NOMO-1 (cell line): ENCODE measurements around the gene SLC12A5.
A peak's percentile ranks its signal among the peaks of the same experiment; 100 is the strongest.

Experiments
- DNase-seq, 2 experiments: peaks; one replicate each; lab custom pipeline; 2025; ENCODE audit not compliant: unreplicated experiment in 2 of 2; lab: John Stamatoyannopoulos, UW

SLC12A5 gene

GRCh38 chr20:46101957-46102356 is 72.9 kb downstream of the SLC12A5 start:
- DNase-seq = no peak

GRCh38 chr20:46102940-46103339 is 73.9 kb downstream of the SLC12A5 start:
- no peak for DNase-seq

GRCh38 chr20:46104262-46104661 is 75.2 kb downstream of the SLC12A5 start:
- no peak for DNase-seq

GRCh38 chr20:46107061-46107460 is 78.0 kb downstream of the SLC12A5 start:
- DNase-seq = no peak

GRCh38 chr20:46108435-46108841 is 79.4 kb downstream of the SLC12A5 start:
- peak; percentile 75 to 91 for DNase-seq

- no peak for DNase-seq
These were observed 80.0 kb downstream of the SLC12A5 start for GRCh38 chr20:46108976-46109375.
